ENCODE measurements around the gene FXYD3.
A peak's percentile ranks its signal among the peaks of the same experiment; 100 is the strongest.

FXYD3 gene, protein sequence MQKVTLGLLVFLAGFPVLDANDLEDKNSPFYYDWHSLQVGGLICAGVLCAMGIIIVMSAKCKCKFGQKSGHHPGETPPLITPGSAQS

DNA sequence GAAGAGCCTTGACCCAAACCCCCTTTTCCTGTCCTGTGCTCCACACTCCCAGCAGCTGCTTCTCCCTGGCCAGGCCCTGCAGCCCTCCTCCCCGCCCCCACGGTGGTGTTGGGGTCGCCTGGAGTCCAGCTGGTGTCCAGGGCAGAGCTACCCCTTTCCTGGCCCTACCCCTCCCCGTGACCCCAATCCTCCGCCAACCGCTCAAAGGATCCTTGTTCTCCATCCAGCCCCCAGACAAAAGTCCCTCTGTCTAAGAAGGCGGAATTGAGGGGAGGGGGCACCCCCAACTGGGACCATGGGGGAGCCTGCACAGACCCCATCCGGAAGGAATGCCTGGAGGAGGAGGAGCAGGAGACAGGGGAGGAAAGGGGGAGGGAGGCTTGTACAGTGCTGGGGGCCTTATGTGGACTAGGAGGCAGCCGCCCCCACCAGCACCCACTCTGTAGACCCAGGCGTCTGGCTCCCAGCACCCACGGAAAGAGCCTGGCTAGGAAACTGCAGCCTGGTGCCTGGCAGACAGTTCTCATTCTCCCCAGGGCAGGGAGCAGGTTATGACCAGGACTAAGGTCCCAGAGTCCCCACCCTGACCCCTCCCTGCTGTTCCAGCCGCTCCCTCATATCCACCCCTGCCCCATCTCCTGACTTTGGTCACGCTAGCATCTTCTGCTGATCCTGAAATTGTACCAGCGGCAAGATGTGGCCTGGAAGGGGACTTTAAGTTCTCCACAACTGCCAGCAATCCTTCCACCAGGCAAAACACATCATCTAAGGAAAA, at the start of gene FXYD3:
TSS of gene FXYD3 (plus strand) at position 647 of the 775 bp plus-strand sequence. CDS start 3,554 bp downstream, outside the sequence.
- H3K9me3 ChIP-seq = no peaks in the 10 kb centered on the region
- in situ Hi-C loops (cut with MboI; ENCODE audit: low sequenced_read_pairs) = no loop called here
- H3K36me3 ChIP-seq (replicated peaks) = no peaks in the 10 kb centered on the region
- H3K27me3 ChIP-seq (ENCODE audit: low read depth) = peaks cover 7% of the 10 kb centered on the region
- DNase-seq (ENCODE audit: low spot score in 2 of 2) = no peak
- H3K4me1 ChIP-seq = peaks cover 3% of the 10 kb centered on the region; the same call in 1 of the 2 replicates
- H3K4me3 ChIP-seq = peak within 1 kb of the TSS; percentile 5

DNA sequence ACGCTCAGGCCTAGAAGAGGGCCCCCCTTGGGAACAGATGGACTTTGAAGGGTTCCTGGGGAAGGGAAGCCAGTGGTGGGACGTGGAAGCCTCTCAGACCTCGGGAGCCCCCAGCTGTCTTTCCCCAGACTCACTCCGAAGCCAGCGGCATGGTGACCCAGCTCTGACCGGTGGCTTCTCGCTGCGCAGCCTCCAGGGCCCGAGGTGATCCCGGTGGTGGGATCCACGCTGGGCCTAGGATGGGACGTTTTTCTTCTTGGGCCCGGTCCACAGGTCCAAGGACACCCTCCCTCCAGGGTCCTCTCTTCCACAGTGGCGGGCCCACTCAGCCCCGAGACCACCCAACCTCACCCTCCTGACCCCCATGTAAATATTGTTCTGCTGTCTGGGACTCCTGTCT, 49.5 kb upstream of the FXYD3 start:
- no peak for DNase-seq (ENCODE audit: low spot score in 2 of 2)
- Histone ChIP-seq H3K4me3 (no peak overlapping the region), H3K9me3 (peaks cover 2% of the 10 kb centered on the region; the same call in 1 of the 2 replicates), H3K27me3 (ENCODE audit: low read depth) (no peaks in the 10 kb centered on the region), H3K36me3 (replicated peaks) (no peaks in the 10 kb centered on the region), H3K4me1 (peaks cover 18% of the 10 kb centered on the region)
- in situ Hi-C loops (cut with MboI; ENCODE audit: low sequenced_read_pairs) = no loop called here

DNA sequence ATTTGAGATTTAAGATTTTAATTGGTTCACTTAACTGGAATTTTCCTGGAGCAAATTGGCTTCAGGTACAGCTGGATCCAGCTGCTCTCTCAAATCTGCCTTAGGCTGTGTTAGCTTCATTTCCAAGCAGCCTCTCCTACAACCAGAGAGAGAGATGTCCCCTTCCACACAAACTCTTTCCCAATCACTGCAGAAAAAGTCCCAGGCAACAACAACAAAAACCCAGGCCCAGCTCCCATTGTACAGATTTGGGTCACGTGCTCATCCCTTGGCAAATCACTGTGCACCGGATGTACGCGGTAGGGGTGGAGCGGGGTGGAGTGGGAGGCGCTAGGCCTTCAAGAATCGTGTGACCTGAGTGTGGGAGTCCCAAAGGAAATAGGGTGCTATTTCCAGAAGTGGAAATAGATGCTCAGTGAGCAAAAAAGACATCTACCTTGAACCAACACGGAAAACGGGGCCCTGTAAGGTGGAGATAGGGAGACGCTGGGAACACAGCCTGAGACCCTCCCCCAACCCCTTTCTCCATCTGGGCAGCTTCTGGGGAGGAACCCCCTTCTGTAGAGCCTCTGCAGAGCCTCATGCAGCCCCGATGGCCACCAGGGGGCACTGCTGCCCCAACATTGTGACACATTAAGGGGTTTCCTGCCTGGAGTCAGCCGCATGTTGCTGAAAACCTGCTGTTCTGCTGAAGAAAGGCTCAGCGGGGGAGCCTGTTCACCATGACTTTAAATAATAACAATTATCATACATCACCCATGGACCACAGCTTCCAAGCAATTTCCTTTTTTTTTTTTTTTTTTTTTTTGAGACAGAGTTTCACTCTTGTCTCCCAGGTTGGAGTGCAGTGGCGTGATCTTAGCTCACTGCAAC, 48.7 kb upstream of the FXYD3 start:
- in situ Hi-C loops (cut with MboI; ENCODE audit: low sequenced_read_pairs) = no loop called here
- H3K9me3 ChIP-seq = peaks cover 2% of the 10 kb centered on the region; the same call in 1 of the 2 replicates

DNA sequence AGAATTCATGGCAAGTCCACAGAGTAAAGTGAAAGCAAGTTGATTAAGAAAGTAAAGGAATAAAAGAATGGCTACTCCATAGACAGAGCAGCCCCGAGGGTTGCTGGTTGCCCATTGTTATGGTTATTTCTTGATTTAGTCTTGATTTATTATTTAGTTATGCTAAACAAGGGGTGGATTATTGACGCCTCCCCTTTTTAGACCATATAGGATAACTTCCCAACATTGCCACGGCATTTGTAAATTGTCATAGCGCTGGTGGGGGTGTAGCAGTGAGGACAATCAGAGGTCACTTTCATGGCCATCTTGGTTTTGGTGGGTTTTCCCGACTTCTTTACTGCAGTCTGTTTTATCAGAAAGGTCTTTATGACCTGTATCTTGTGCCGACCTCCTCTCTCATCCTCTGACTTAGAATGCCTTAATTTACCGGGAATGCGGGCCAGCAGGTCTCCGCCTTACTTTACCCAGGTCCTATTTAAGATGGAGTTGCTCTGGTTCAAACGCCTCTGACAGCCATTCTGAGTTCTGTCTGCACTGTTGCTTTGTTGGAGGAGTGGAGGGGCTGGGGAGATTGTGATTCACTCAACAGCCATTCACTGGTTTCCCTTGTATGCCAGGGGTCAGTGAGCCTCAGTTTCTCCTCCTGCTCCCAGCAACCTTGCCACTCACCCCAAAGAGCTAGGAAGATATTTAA, 46.5 kb upstream of the FXYD3 start:
- peak overlapping the region; percentile 8 for H3K4me3 ChIP-seq

More for the DNA sequence above, 48.7 kb upstream of the FXYD3 start:
- H3K4me1 ChIP-seq = peaks cover 18% of the 10 kb centered on the region
- peak; percentile 93 to 98 for DNase-seq (ENCODE audit: low spot score in 2 of 2)
- H3K36me3 ChIP-seq (replicated peaks) = no peaks in the 10 kb centered on the region
- no peaks in the 10 kb centered on the region for H3K27me3 ChIP-seq (ENCODE audit: low read depth)
- peak overlapping the region; percentile 3 for H3K4me3 ChIP-seq

DNA sequence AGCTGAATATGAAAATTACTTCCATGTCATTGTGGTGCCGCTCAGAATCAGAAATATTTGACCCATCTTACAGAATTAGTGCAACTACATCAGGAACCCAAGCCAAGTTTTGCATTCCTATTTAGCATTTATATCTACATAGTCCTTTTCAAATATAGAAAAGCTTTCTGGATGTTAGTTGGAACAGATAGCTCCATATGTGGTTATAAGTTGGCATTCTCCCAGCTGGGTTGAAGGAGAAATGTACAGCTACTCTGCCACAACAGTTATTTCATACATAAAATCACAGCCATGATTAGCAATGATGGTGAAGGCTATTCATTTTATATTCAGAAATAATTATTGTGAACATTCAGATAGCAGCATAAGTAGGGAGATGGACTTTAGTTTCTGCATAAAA, 45.9 kb upstream of the FXYD3 start:
- no peaks in the 10 kb centered on the region for H3K27me3 ChIP-seq (ENCODE audit: low read depth)
- no peaks in the 10 kb centered on the region for H3K36me3 ChIP-seq (replicated peaks)
- in situ Hi-C loops (cut with MboI; ENCODE audit: low sequenced_read_pairs) = no loop called here
- no peak overlapping the region for H3K4me3 ChIP-seq
- H3K9me3 ChIP-seq = peaks cover 2% of the 10 kb centered on the region; the same call in 1 of the 2 replicates
- peaks cover 18% of the 10 kb centered on the region for H3K4me1 ChIP-seq
- DNase-seq (ENCODE audit: low spot score in 2 of 2) = no peak

More for the DNA sequence above, 46.5 kb upstream of the FXYD3 start:
- peaks cover 18% of the 10 kb centered on the region for H3K4me1 ChIP-seq
- H3K9me3 ChIP-seq = peaks cover 2% of the 10 kb centered on the region; the same call in 1 of the 2 replicates
- H3K36me3 ChIP-seq (replicated peaks) = no peaks in the 10 kb centered on the region
- H3K27me3 ChIP-seq (ENCODE audit: low read depth) = no peaks in the 10 kb centered on the region
- DNase-seq (ENCODE audit: low spot score in 2 of 2) = peak; percentile 83 to 92
- in situ Hi-C loops (cut with MboI; ENCODE audit: low sequenced_read_pairs) = no loop called here

DNA sequence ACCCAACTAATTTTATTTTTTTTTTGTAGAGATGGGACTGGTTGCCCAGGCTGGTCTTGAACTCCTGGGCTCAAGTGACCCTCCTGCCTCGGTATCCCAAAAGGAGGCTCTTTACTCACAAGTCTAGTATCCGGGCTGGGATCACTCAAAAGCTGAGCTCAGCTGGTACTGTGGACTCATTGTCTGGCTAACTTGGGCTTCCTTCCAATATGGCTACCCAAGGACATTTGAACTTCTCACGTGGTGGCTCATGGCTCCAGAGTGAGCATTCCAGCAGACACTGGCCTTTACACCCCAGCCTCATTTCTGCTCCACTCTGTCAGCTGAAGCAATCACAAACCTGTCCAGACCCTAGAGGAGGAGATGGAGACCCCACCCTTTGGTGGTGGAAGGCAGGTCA, 45.2 kb upstream of the FXYD3 start:
- Histone ChIP-seq H3K27me3 (ENCODE audit: low read depth) (no peaks in the 10 kb centered on the region), H3K4me3 (no peak overlapping the region), H3K9me3 (peaks cover 2% of the 10 kb centered on the region; the same call in 1 of the 2 replicates), H3K36me3 (replicated peaks) (no peaks in the 10 kb centered on the region), H3K4me1 (peaks cover 18% of the 10 kb centered on the region)
- in situ Hi-C loops (cut with MboI; ENCODE audit: low sequenced_read_pairs) = no loop called here
- no peak for DNase-seq (ENCODE audit: low spot score in 2 of 2)

DNA sequence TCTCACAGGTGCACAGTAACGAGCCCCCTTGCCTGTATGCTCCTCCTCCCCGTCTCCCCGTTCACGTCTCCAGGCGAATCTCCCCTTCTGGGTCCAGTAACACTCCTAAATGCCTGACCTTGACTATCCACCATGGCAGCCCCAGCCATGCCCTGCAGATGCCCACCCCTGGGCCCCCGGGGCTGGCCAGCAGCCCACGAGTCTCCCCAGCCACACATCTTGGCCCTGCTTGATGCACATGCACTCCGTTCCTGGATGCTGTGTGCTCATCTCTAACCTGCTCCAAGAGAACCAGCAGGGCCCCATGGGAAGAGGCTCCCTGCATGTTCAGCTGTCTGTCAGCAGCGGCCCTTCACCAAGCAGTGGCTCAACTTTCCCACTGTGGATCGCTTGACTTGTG, 42.1 kb upstream of the FXYD3 start:
- Histone ChIP-seq H3K36me3 (replicated peaks) (no peaks in the 10 kb centered on the region), H3K9me3 (peaks cover 2% of the 10 kb centered on the region; the same call in 1 of the 2 replicates), H3K4me3 (no peak overlapping the region), H3K27me3 (ENCODE audit: low read depth) (no peaks in the 10 kb centered on the region), H3K4me1 (peaks cover 11% of the 10 kb centered on the region)
- in situ Hi-C loops (cut with MboI; ENCODE audit: low sequenced_read_pairs) = no loop called here
- no peak for DNase-seq (ENCODE audit: low spot score in 2 of 2)

DNA sequence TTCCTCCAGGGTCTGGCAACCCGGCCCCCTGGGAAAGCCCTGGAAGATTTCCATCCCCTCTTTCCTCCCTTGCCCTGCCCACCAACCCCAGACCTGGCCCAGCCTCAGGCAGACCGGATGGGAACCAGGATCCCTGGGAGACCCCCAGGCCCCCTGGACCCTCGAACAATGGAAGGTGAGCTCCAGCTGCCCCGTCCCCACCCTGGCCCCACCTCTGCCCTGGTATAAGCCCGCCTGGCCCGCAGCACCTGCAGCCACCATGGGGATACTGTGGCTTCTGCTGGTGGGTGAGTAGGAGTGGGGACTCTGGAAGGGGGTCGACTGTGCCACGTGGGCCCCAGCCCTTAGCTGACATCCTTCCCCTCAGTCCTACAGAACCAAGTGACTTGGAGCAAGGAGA, 41.7 kb upstream of the FXYD3 start:
- Histone ChIP-seq H3K4me1 (peaks cover 8% of the 10 kb centered on the region), H3K36me3 (replicated peaks) (no peaks in the 10 kb centered on the region), H3K9me3 (peaks cover 2% of the 10 kb centered on the region; the same call in 1 of the 2 replicates), H3K4me3 (no peak overlapping the region), H3K27me3 (ENCODE audit: low read depth) (no peaks in the 10 kb centered on the region)
- no peak for DNase-seq (ENCODE audit: low spot score in 2 of 2)
- in situ Hi-C loops (cut with MboI; ENCODE audit: low sequenced_read_pairs) = no loop called here

DNA sequence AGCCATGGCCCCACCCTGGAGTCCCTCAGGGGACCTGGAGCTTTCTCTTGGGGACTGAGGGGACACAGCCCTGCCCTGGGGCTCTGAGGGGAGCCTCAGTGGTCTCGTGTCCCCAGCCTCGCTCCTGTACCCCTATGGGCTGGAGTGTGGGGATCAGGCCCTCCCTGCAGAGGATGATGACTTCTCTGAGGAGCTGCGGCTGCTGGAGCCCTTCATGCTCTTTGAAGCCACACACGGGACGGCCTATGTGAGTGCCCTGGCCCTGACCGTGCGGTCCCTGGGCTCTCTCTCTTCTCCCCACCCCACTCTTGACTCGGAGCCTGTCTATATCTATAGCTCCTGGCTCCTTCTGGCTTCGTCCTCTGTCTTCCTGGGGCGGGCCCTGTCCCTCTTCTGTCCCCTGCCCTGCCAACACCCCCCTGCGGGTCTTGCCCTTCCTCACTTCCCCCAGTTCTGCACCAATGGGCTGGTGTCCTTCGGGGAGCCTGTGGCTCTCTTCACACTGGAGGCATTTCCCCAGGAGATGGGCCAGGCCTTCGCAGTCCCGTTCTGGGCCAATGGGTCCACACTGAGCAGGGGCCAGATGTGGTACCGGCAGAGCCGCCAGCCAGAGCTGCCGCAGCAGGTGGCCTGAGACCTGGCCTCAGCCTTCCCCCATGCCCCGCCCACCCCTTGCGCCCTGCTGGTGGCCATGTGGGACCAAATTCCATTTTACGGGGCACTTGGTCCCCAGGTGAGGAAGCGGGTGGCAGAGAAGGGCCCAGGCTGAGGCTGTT, 41.0 kb upstream of the FXYD3 start:
- Histone ChIP-seq H3K4me3 (no peak overlapping the region), H3K4me1 (peaks cover 1% of the 10 kb centered on the region), H3K9me3 (peaks cover 2% of the 10 kb centered on the region; the same call in 1 of the 2 replicates), H3K36me3 (replicated peaks) (no peaks in the 10 kb centered on the region), H3K27me3 (ENCODE audit: low read depth) (no peaks in the 10 kb centered on the region)
- in situ Hi-C loops (cut with MboI; ENCODE audit: low sequenced_read_pairs) = no loop called here
- no peak for DNase-seq (ENCODE audit: low spot score in 2 of 2)

DNA sequence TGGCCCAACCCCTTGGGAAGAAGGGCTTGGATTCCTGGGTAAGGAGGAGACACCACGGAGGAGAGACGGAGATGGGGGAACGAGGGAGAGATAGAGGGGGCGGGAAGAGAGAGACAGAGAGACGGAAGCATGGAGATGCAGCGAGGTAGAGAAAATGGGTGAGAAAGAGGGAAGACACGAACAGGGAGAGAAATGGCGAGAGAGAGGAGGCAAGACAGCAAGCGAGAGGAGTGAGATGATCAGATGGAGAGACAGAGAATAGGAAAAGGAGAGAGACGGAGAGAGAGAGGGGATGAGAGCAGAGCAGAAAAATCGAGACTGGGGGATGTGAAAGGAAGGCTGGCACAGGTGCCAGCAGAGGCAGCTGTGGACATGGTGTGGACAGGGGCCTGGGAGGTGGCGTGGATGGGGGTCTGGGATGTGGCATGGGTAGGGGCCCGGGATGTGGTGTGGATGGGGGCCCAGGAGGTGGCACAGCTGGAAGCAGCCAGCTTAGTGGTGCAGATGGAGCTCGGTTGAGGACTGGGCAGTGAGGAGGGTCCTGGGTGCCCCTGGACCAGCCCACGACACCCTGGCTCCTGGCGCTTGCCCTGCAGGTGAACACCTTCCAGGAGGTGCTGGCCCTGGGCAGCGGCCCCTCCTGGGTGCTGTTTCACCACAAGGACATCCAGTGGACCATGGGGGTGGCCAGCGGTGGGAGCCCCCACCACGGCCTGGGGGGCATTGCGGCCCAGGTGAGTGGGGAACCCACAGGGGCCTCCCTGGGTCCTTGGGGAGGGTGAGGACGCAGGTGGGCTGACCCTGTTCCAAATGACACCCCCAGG, 40.2 kb upstream of the FXYD3 start:
- Histone ChIP-seq H3K4me3 (no peak overlapping the region), H3K27me3 (ENCODE audit: low read depth) (no peaks in the 10 kb centered on the region), H3K36me3 (replicated peaks) (no peaks in the 10 kb centered on the region), H3K4me1 (no peaks in the 10 kb centered on the region), H3K9me3 (peaks cover 2% of the 10 kb centered on the region; the same call in 1 of the 2 replicates)
- in situ Hi-C loops (cut with MboI; ENCODE audit: low sequenced_read_pairs) = no loop called here
- no peak for DNase-seq (ENCODE audit: low spot score in 2 of 2)

DNA sequence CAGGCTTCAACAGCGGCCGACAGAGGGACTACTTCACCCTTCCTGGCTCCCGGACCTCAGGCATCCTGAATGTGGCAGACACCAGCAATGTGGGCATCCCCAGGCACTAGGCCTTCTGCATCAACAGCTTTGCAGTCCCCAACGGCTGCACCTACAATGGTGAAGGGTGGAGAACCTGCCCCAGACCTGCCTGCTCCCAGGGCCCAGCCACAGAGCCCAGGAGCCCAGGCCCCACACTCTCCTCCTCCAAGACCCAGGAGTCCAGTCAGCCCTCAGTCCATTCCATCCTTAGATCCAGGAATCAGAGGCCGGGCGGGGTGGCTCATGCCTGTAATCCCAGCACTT, 39.6 kb upstream of the FXYD3 start:
- H3K9me3 ChIP-seq = no peaks in the 10 kb centered on the region
- in situ Hi-C loops (cut with MboI; ENCODE audit: low sequenced_read_pairs) = no loop called here
- H3K4me1 ChIP-seq = no peaks in the 10 kb centered on the region
- H3K27me3 ChIP-seq (ENCODE audit: low read depth) = no peaks in the 10 kb centered on the region
- no peaks in the 10 kb centered on the region for H3K36me3 ChIP-seq (replicated peaks)
- H3K4me3 ChIP-seq = no peak overlapping the region
- no peak for DNase-seq (ENCODE audit: low spot score in 2 of 2)

DNA sequence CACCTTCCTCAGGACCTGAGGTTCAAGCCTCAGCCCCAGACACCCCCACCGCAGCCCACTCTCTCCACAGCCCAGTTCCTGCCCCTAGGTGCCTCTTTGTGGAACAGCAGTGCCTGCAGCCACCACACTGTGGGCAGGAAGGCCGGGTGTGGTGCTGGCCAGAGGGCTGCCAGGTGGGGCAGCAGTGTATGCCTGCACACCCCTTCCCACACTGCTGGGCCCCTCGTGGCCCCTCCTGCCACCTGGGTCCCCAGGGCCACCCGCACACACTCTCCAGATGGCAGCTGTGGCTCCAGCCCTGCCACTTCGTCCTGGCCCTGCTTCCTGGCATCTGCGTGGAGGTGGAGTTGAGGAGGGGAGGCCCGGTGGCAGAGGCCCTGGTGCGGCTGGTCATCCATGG, 39.0 kb upstream of the FXYD3 start:
- no peaks in the 10 kb centered on the region for H3K36me3 ChIP-seq (replicated peaks)
- no peaks in the 10 kb centered on the region for H3K9me3 ChIP-seq
- H3K4me3 ChIP-seq = no peak overlapping the region
- H3K4me1 ChIP-seq = no peaks in the 10 kb centered on the region
- no peak for DNase-seq (ENCODE audit: low spot score in 2 of 2)
- in situ Hi-C loops (cut with MboI; ENCODE audit: low sequenced_read_pairs) = no loop called here
- H3K27me3 ChIP-seq (ENCODE audit: low read depth) = no peaks in the 10 kb centered on the region

All from HAP-1 (cell line).